DOHH2 (cell line): ENCODE data around the gene ZNF276.

Experiments used
- H3F3A ChIP-seq: fragments of 200-600 bp; sonication (generic), shearing (Covaris generic); 2 replicates; pipeline ENCODE4 v1.6.0; 2016; ENCODE audit warnings: antibody characterized with exemption, mild to moderate bottlenecking; ENCODE audit not compliant: control insufficient read depth, insufficient read depth
- H3K27ac ChIP-seq: fragments of 200-600 bp; sonication (generic); 2 replicates; pipeline ENCODE4 v1.5.1; 2014; ENCODE audit warnings: low read depth, mild to moderate bottlenecking, low read length, moderate library complexity
- H3K27me3 ChIP-seq: fragments of 200-600 bp; sonication (generic); 2 replicates; pipeline ENCODE4 v1.6.1; 2014; ENCODE audit warnings: mild to moderate bottlenecking, low read length, mixed read lengths; ENCODE audit not compliant: control insufficient read depth
- H3K36me3 ChIP-seq: fragments of 200-600 bp; sonication (generic); 2 replicates; pipeline ENCODE4 v1.6.1; 2014; ENCODE audit warnings: mild to moderate bottlenecking, low read length, moderate library complexity, mixed read lengths; ENCODE audit not compliant: control insufficient read depth
- H3K4me1 ChIP-seq: fragments of 200-600 bp; sonication (generic); 2 replicates; pipeline ENCODE4 v1.6.1; 2014; ENCODE audit warnings: mild to moderate bottlenecking, low read length, mixed read lengths; ENCODE audit not compliant: control insufficient read depth
- H3K4me2 ChIP-seq: fragments of 200-600 bp; sonication (generic); 2 replicates; pipeline ENCODE4 v1.6.0; 2014; ENCODE audit warnings: mild to moderate bottlenecking, low read length, moderate library complexity
- H3K4me3 ChIP-seq: fragments of 200-600 bp; sonication (generic); 2 replicates; pipeline ENCODE4 v1.5.1; 2014; ENCODE audit warnings: mild to moderate bottlenecking, low read length, mixed read lengths
- H3K79me2 ChIP-seq: fragments of 200-600 bp; sonication (generic); 2 replicates; pipeline ENCODE4 v1.6.1; 2014; ENCODE audit warnings: mild to moderate bottlenecking, low read length, mixed read lengths; ENCODE audit not compliant: control insufficient read depth
- H3K9me2 ChIP-seq: fragments of 200-600 bp; sonication (generic); replicated peaks from 2 replicates; pipeline ENCODE4 v1.6.1; 2014; ENCODE audit warnings: mild to moderate bottlenecking, low read length, mixed read lengths; ENCODE audit not compliant: control insufficient read depth
- H3K9me3 ChIP-seq: fragments of 200-600 bp; sonication (generic); 2 replicates; pipeline ENCODE4 v1.6.1; 2014; ENCODE audit warnings: antibody characterized with exemption, low read length, mixed read lengths; ENCODE audit not compliant: control insufficient read depth, insufficient read depth
- H4K20me1 ChIP-seq: fragments of 200-600 bp; sonication (generic); 2 replicates; pipeline ENCODE4 v1.6.0; 2014; ENCODE audit warnings: low read depth, mild to moderate bottlenecking, antibody characterized with exemption, low read length, moderate library complexity; ENCODE audit not compliant: control insufficient read depth, insufficient read depth
- CTCF ChIP-seq: fragments of 200-600 bp; sonication (generic); IDR thresholded peaks from one replicate; pipeline ENCODE4 v1.5.1; 2014; ENCODE audit warnings: antibody characterized with exemption, mild to moderate bottlenecking, low read depth, low read length; ENCODE audit not compliant: poor library complexity, severe bottlenecking
- EZH2phosphoT487 ChIP-seq: fragments of 200-600 bp; sonication (generic); IDR thresholded peaks from 2 replicates; pipeline ENCODE4 v1.6.1; 2017; ENCODE audit warnings: borderline replicate concordance, mild to moderate bottlenecking, antibody characterized with exemption, low read length, moderate library complexity, mixed read lengths

ZNF276 gene

GRCh38 chr16:89739383-89739782, 18.0 kb downstream of the ZNF276 start:
- no peak for TF ChIP-seq CTCF
- no peak overlapping the region for H3K4me2 ChIP-seq
- peaks cover 10% of the 10 kb centered on the region for H4K20me1 ChIP-seq
- peaks cover 24% of the 10 kb centered on the region for H3K79me2 ChIP-seq
- no peaks in the 10 kb centered on the region for H3K9me3 ChIP-seq
- H3K36me3 ChIP-seq = peaks cover 98% of the 10 kb centered on the region
- no peak overlapping the region for H3K27ac ChIP-seq
- H3K4me1 ChIP-seq = no peaks in the 10 kb centered on the region
- H3F3A ChIP-seq = peaks cover 7% of the 10 kb centered on the region; the same call in 1 of the 2 replicates
- no peak overlapping the region for H3K4me3 ChIP-seq
- no peaks in the 10 kb centered on the region for H3K9me2 ChIP-seq
- H3K27me3 ChIP-seq = no peaks in the 10 kb centered on the region

- H3K4me3 ChIP-seq = no peak overlapping the region
- H3K27me3 ChIP-seq = no peaks in the 10 kb centered on the region
- no peaks in the 10 kb centered on the region for H3K9me3 ChIP-seq
- 0 out of 2 replicates have a peak, but pooled peaks cover 4% of the 10 kb centered on the region for H3F3A ChIP-seq
- no peaks in the 10 kb centered on the region for H3K9me2 ChIP-seq
- TF ChIP-seq CTCF (no peak), EZH2phosphoT487 (no peak)
- peaks cover 10% of the 10 kb centered on the region for H4K20me1 ChIP-seq
- peaks cover 24% of the 10 kb centered on the region for H3K79me2 ChIP-seq
- H3K4me2 ChIP-seq = no peak overlapping the region
- no peaks in the 10 kb centered on the region for H3K4me1 ChIP-seq
- H3K36me3 ChIP-seq = peaks cover 94% of the 10 kb centered on the region
- no peak overlapping the region for H3K27ac ChIP-seq
These were observed 20.1 kb downstream of the ZNF276 start for GRCh38 chr16:89741342-89742014.

GRCh38 chr16:89742948-89743347, 21.6 kb downstream of the ZNF276 start:
- Histone ChIP-seq H3K4me1 (no peaks in the 10 kb centered on the region), H3K79me2 (peaks cover 13% of the 10 kb centered on the region), H3K36me3 (peaks cover 92% of the 10 kb centered on the region), H4K20me1 (no peaks in the 10 kb centered on the region; the same call in 1 of the 2 replicates), H3K4me2 (no peak overlapping the region), H3K9me3 (no peaks in the 10 kb centered on the region), H3F3A (0 out of 2 replicates have a peak, but pooled peaks cover 4% of the 10 kb centered on the region), H3K4me3 (no peak overlapping the region), H3K27me3 (no peaks in the 10 kb centered on the region), H3K27ac (no peak overlapping the region), H3K9me2 (no peaks in the 10 kb centered on the region)
- TF ChIP-seq CTCF = no peak
- no peak for TF ChIP-seq EZH2phosphoT487
